Activated naive CD4-positive, alpha-beta T cell treated with anti-CD3 and anti-CD28 coated beads, Interleukin-2, amount 10 ng/mL, durations not matched to agents 5 hours and 36 hours (primary cell): ENCODE results near the gene EGR4. TPM values are rescaled to one million over a fixed set of nuclear protein-coding genes. Genes with fewer than 3 reads are reported as not detected.

Source experiments
- total RNA-seq, 2 experiments: library from RNA; stranded (reverse); gene quantifications; one replicate each; pipeline ENCODE4 v1.2.3, GENCODE V29; 2021

EGR4 gene
- total RNA-seq, result under 1 TPM in 1 of 2 experiments, not detected in 1; 0.10 TPM

DNA sequence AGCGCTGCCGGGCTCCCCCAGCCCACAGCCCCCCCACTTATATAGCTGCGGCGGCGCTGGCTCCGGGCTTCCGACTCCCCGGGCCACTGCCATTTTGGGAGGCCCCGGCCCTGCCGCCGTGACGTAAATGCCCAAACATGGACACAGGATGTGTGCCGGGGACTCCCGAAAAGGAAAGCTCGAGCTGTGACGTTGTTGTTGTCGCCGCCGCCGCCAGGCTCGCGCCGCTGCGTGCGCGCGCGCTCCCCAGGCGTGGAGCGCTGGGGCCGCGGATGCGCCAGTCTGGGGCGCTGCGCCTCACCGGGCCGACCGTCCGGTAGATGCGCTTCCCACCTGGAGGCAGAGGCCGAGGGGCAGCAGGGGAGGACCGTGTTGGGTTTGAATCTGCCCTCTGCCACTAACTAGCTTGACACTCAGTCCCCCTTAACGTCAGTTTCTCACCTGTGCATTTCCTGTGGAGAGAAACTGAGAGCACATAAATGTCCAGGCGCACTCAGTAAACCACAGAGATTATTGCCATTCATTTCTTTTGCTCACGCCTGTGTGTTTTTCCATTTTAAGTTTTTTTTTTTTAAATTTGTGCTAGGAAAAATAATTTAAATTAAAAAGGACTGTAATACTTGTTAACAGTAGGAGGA, at the start of gene EGR4:
TSS of gene EGR4 (minus strand) at position 15 of the 638 bp plus-strand sequence. CDS start 231 bp downstream, outside the sequence.

DNA sequence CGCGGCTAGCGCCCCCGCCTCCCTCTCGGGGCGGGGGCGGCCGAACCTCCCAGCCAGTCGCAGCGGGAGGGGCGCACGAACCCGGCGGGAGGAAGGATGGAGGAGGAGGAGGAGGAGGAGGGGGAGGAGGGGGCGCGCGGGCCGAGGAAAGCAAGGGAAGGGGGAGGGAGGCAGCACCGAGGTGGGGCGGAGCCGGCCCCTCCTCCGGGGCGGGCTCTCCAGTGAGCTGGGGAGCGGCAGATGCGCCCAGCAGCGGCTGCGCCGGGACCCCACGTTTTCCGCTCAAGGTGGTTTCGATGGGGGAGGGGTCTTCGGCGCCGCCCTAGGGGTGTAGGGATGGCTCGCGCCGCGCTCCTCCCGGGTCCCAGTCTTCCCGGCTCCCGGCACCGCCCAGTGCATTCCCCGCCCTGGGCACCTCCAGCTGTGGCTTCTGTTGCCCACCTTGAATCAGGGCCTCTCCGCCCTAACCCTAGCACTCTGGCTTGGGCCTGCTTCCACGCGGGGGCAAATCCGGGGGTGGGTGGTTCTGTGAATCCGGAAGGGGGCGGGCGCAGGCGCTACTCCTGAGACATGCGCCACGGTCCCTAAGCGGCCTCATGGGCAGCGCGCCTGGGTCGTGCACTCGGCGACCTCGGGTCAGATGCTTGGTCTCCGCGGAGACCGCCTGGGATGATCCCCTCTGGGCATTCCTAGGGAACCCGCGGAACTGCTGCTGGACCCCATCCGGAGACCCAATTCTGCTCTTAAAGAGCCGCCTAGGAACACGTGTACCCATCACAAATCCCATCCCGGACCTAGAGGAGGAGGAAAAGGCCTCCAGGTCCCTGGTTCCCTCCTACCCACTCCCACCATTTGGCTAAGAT, 8.8 kb downstream of the EGR4 start, which contains the start of gene FBXO41:
TSS of gene FBXO41 (minus strand) at position 183 of the 863 bp plus-strand sequence. CDS start 14,848 bp downstream, outside the sequence.

Other genes starting within 250 kb of the EGR4 start
- 1 to 10 TPM; 5.3 to 8.0 TPM for gene SFXN5, start 221.8 kb downstream of the EGR4 start, total RNA-seq
- gene RAB11FIP5, start 180.6 kb downstream of the EGR4 start, total RNA-seq, result 1 to 10 TPM; 6.2 to 6.9 TPM
- gene NOTO, start 91.0 kb downstream of the EGR4 start, total RNA-seq, result not detected
- 10 to 100 TPM; 14.2 to 15.2 TPM for gene SMYD5, start 79.3 kb downstream of the EGR4 start, total RNA-seq
- 10 to 100 TPM; 11.5 to 12.7 TPM for gene PRADC1, start 60.3 kb downstream of the EGR4 start, total RNA-seq
- 100 to 1,000 TPM; 222 to 232 TPM for gene CCT7, start 59.2 kb downstream of the EGR4 start, total RNA-seq
- gene FBXO41, start 9.1 kb downstream of the EGR4 start, total RNA-seq, result 10 to 100 TPM; 16.4 to 16.6 TPM
- gene ALMS1, start 92.3 kb upstream of the EGR4 start, total RNA-seq, result 10 to 100 TPM; 21.8 to 27.2 TPM